SK-N-SH (cell line): ENCODE measurements around the gene NCAM1. TPM values are rescaled to one million over a fixed set of nuclear protein-coding genes. Genes with fewer than 3 reads are reported as not detected.

Source experiments
- CTCF ChIA-PET: fragments of 300-600, 350-600 bp; formaldehyde crosslinking; extraction: SDS; loops from one replicate; lab custom pipeline; 2021; lab: Yijun Ruan, JAX
- POLR2A ChIA-PET: fragments of 350-600 bp; sonication (Branson Sonifier 250); formaldehyde crosslinking; extraction: SDS; loops from one replicate; lab custom pipeline; 2020; ENCODE audit warnings: antibody characterized with exemption, inconsistent platforms; lab: Yijun Ruan, JAX
- DNase-seq: peaks from one replicate; pipeline ENCODE4 v3.0.0; 2012
- H2AFZ ChIP-seq: fragments of 200-600 bp; sonication (generic); 2 replicates; pipeline ENCODE4 v1.8.1; 2016; ENCODE audit warnings: antibody characterized with exemption, mild to moderate bottlenecking, low read depth
- H3F3A ChIP-seq: fragments of 200-600 bp; sonication (generic); replicated peaks from 2 replicates; pipeline ENCODE3; 2016; ENCODE audit warnings: antibody characterized with exemption, mild to moderate bottlenecking; ENCODE audit not compliant: insufficient read depth
- H3K27ac ChIP-seq, 2 experiments: fragments of 200-500 bp in 1 of 2; fragments of 200-600 bp in 1 of 2; sonication (Bioruptor generic) in 1 of 2; sonication (generic), shearing (Covaris generic) in 1 of 2; 2 replicates each; pipeline versions ENCODE4 v1.5.1 to v1.6.1; 2014 to 2016; ENCODE audit warnings: low read depth in 2 of 2, inconsistent platforms in 1 of 2, low read length in 1 of 2, mild to moderate bottlenecking in 1 of 2, mixed read lengths in 1 of 2
- H3K27me3 ChIP-seq: fragments of 200-600 bp; sonication (generic), shearing (Covaris generic); 2 replicates; pipeline ENCODE4 v1.6.1; 2016; ENCODE audit warnings: mixed run types; ENCODE audit not compliant: insufficient read depth
- H3K36me3 ChIP-seq, 2 experiments: fragments of 200-500 bp in 1 of 2; fragments of 200-600 bp in 1 of 2; sonication (Bioruptor generic) in 1 of 2; sonication (generic) in 1 of 2; replicated peaks in 1 of 2; 2 replicates each; pipeline versions ENCODE3 to v1.5.1; 2014 to 2016; ENCODE audit warnings: low read length in 1 of 2, mild to moderate bottlenecking in 1 of 2; ENCODE audit not compliant: insufficient read depth in 2 of 2, control insufficient read depth in 1 of 2
- H3K4me1 ChIP-seq, 2 experiments: fragments of 200-500 bp in 1 of 2; fragments of 200-600 bp in 1 of 2; sonication (Bioruptor generic) in 1 of 2; sonication (generic), shearing (Covaris generic) in 1 of 2; 2 replicates each; pipeline versions ENCODE4 v1.5.1 to v1.6.1; 2014 to 2016; ENCODE audit warnings: low read depth in 1 of 2, low read length in 1 of 2, mixed run types in 1 of 2; ENCODE audit not compliant: insufficient read depth in 2 of 2, control insufficient read depth in 1 of 2
- H3K4me2 ChIP-seq: fragments of 200-600 bp; sonication (generic), shearing (Covaris generic); 2 replicates; pipeline ENCODE4 v1.6.1; 2017; ENCODE audit warnings: mixed run types
- H3K4me3 ChIP-seq, 2 experiments: fragments of 200-500 bp in 1 of 2; fragments of 200-600 bp in 1 of 2; sonication (Bioruptor generic) in 1 of 2; sonication (generic), shearing (Covaris generic) in 1 of 2; 2 replicates each; pipeline versions ENCODE4 v1.5.1 to v1.8.1; 2014 to 2016; ENCODE audit warnings: low read depth in 2 of 2, inconsistent platforms in 1 of 2, low read length in 1 of 2, mild to moderate bottlenecking in 1 of 2, mixed read lengths in 1 of 2, moderate library complexity in 1 of 2
- H3K79me2 ChIP-seq: fragments of 200-600 bp; sonication (generic); 2 replicates; pipeline ENCODE4 v1.8.1; 2017; ENCODE audit warnings: mild to moderate bottlenecking; ENCODE audit not compliant: insufficient read depth
- H3K9ac ChIP-seq: fragments of 200-600 bp; sonication (generic); 2 replicates; pipeline ENCODE4 v1.6.1; 2017; ENCODE audit warnings: mixed run types
- H3K9me2 ChIP-seq: fragments of 200-600 bp; sonication (generic); 2 replicates; pipeline ENCODE4 v1.6.1; 2017; ENCODE audit warnings: mixed run types
- H3K9me3 ChIP-seq: fragments of 200-600 bp; sonication (generic); 2 replicates; pipeline ENCODE4 v1.6.1; 2017; ENCODE audit warnings: mixed run types, mild to moderate bottlenecking, moderate library complexity
- H4K20me1 ChIP-seq: fragments of 200-600 bp; sonication (generic); 2 replicates; pipeline ENCODE4 v1.6.1; 2017; ENCODE audit warnings: mild to moderate bottlenecking, mixed run types; ENCODE audit not compliant: insufficient read depth
- CHD2 ChIP-seq: fragments of 150-350 bp; IDR thresholded peaks from 2 replicates; pipeline ENCODE4 v1.6.1; 2018; ENCODE audit warnings: low read length; ENCODE audit not compliant: partially characterized antibody
- ELF1 ChIP-seq: IDR thresholded peaks from 2 replicates; pipeline ENCODE4 v1.4.0; 2012
- EP300 ChIP-seq, 2 experiments: IDR thresholded peaks; 2 replicates each; pipeline versions ENCODE4 v1.4.0 to v1.6.1; 2012; ENCODE audit warnings: borderline replicate concordance in 1 of 2, low read depth in 1 of 2, low read length in 1 of 2
- FOSL2 ChIP-seq: IDR thresholded peaks from 2 replicates; pipeline ENCODE4 v1.4.0; 2012; ENCODE audit warnings: low read depth, mild to moderate bottlenecking, moderate library complexity, borderline replicate concordance
- FOXJ3 ChIP-seq: sonication (generic); formaldehyde crosslinking; IDR thresholded peaks from 2 replicates; pipeline ENCODE4 v1.5.1; 2020; ENCODE audit warnings: mild to moderate bottlenecking, missing genetic modification reagents
- GATA2 ChIP-seq: sonication (generic); formaldehyde crosslinking; IDR thresholded peaks from 2 replicates; pipeline ENCODE4 v1.5.0; 2020; ENCODE audit warnings: mild to moderate bottlenecking, missing genetic modification reagents
- JUND ChIP-seq: IDR thresholded peaks from 2 replicates; pipeline ENCODE4 v1.4.0; 2012
- MEF2A ChIP-seq: IDR thresholded peaks from 2 replicates; pipeline ENCODE4 v1.4.0; 2012; ENCODE audit warnings: low read depth, borderline replicate concordance
- MXI1 ChIP-seq: IDR thresholded peaks from 2 replicates; pipeline ENCODE4 v1.6.1; 2012; ENCODE audit warnings: mild to moderate bottlenecking, low read depth, low read length, improper control_type of control experiment
- RCOR1 ChIP-seq: fragments of 150-350 bp; IDR thresholded peaks from 2 replicates; pipeline ENCODE4 v1.6.1; 2017; ENCODE audit warnings: antibody characterized with exemption, low read length
- RXRA ChIP-seq: IDR thresholded peaks from 2 replicates; pipeline ENCODE4 v1.4.0; 2012; ENCODE audit warnings: low read depth, mild to moderate bottlenecking, borderline replicate concordance
- SIN3A ChIP-seq: IDR thresholded peaks from 2 replicates; pipeline ENCODE4 v1.6.1; 2012; ENCODE audit warnings: low read depth, mild to moderate bottlenecking, low read length, moderate library complexity, borderline replicate concordance
- SMC3 ChIP-seq: IDR thresholded peaks from 2 replicates; pipeline ENCODE4 v1.6.1; 2012; ENCODE audit warnings: low read depth, low read length, improper control_type of control experiment
- TAF1 ChIP-seq: IDR thresholded peaks from 2 replicates; pipeline ENCODE4 v1.6.1; 2012; ENCODE audit warnings: low read depth, mild to moderate bottlenecking, low read length, moderate library complexity, borderline replicate concordance
- TCF12 ChIP-seq: IDR thresholded peaks from 2 replicates; pipeline ENCODE4 v1.4.0; 2012
- YY1 ChIP-seq: IDR thresholded peaks from 2 replicates; pipeline ENCODE4 v1.4.0; 2012; ENCODE audit warnings: low read depth, mild to moderate bottlenecking
- WGBS: methylation state at CpG from one replicate; pipeline ENCODE4 v1.1.6; 2017; ENCODE audit warnings: low lambda C conversion rate; 5-methylcytosine and 5-hydroxymethylcytosine counted together
- polyA plus RNA-seq, 3 experiments: library from polyadenylated mRNA; depleted of rRNA; stranded (reverse); fragments of >200 nt; gene quantifications; 2 replicates each; pipeline ENCODE4 v1.2.3, GENCODE V29; 2012
- TF ChIP-seq, protein P1 (sequence below): IDR thresholded peaks from 2 replicates; pipeline ENCODE4 v1.4.0; 2012; ENCODE audit warnings: low read depth
- TF ChIP-seq, protein P2 (sequence below): IDR thresholded peaks from 2 replicates; pipeline ENCODE4 v1.4.0; 2012; ENCODE audit warnings: low read depth, borderline replicate concordance
- TF ChIP-seq, protein P3 (sequence below): IDR thresholded peaks from 2 replicates; pipeline ENCODE4 v1.4.0; 2012; ENCODE audit warnings: low read depth, borderline replicate concordance
- TF ChIP-seq, protein P4 (sequence below): fragments of 150-350 bp; IDR thresholded peaks from 2 replicates; pipeline ENCODE4 v1.6.1; 2017; ENCODE audit warnings: antibody characterized with exemption, low read length, low read depth, borderline replicate concordance

The NCAM1 gene
- polyA plus RNA-seq, 1 of the 3 experiments (the other 2 are of a cell fraction), result 19.4 TPM

DNA sequence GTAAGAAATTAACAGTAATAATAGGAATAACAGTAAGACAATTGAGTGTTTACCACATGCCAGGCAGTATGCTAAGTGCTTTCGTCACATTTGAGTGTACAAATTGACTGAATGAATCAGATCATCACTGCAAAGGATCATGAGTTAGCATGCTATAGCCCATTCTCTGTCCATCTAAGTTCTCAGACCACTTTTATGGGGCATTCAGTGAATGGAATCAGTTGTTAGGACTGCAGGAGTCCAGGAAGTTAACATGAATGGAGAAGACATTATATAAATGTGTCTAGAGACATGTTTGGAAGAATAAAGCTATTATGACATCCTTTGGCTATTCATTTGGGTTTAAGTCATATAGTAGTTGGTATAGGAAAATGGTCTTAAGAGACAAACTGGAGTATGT, 59.9 kb downstream of the NCAM1 start:
- no peaks in the 10 kb centered on the region for H3F3A ChIP-seq
- no peak for TF ChIP-seq RCOR1
- TF ChIP-seq, protein P1, sequence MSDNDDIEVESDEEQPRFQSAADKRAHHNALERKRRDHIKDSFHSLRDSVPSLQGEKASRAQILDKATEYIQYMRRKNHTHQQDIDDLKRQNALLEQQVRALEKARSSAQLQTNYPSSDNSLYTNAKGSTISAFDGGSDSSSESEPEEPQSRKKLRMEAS, result no peak
- no peak for TF ChIP-seq MXI1
- no peak for TF ChIP-seq SMC3
- TF ChIP-seq, protein P2, sequence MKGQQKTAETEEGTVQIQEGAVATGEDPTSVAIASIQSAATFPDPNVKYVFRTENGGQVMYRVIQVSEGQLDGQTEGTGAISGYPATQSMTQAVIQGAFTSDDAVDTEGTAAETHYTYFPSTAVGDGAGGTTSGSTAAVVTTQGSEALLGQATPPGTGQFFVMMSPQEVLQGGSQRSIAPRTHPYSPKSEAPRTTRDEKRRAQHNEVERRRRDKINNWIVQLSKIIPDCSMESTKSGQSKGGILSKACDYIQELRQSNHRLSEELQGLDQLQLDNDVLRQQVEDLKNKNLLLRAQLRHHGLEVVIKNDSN, result no peak
- TF ChIP-seq RXRA, result no peak
- TF ChIP-seq YY1, result no peak
- TF ChIP-seq EP300 (IDR thresholded peaks at IDR 0.05; ENCODE audit: borderline replicate concordance in 1 of 2, low read depth in 1 of 2, low read length in 1 of 2), result no peak
- no peak for TF ChIP-seq MEF2A
- no peak for TF ChIP-seq JUND
- no peak for TF ChIP-seq CHD2
- no peak for TF ChIP-seq FOXJ3
- no peak for TF ChIP-seq ELF1
- TF ChIP-seq TCF12, result no peak
- TF ChIP-seq FOSL2, result no peak
- TF ChIP-seq, protein P3, sequence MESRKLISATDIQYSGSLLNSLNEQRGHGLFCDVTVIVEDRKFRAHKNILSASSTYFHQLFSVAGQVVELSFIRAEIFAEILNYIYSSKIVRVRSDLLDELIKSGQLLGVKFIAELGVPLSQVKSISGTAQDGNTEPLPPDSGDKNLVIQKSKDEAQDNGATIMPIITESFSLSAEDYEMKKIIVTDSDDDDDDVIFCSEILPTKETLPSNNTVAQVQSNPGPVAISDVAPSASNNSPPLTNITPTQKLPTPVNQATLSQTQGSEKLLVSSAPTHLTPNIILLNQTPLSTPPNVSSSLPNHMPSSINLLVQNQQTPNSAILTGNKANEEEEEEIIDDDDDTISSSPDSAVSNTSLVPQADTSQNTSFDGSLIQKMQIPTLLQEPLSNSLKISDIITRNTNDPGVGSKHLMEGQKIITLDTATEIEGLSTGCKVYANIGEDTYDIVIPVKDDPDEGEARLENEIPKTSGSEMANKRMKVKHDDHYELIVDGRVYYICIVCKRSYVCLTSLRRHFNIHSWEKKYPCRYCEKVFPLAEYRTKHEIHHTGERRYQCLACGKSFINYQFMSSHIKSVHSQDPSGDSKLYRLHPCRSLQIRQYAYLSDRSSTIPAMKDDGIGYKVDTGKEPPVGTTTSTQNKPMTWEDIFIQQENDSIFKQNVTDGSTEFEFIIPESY, result no peak
- TF ChIP-seq, protein P4, sequence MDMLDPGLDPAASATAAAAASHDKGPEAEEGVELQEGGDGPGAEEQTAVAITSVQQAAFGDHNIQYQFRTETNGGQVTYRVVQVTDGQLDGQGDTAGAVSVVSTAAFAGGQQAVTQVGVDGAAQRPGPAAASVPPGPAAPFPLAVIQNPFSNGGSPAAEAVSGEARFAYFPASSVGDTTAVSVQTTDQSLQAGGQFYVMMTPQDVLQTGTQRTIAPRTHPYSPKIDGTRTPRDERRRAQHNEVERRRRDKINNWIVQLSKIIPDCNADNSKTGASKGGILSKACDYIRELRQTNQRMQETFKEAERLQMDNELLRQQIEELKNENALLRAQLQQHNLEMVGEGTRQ, result no peak
- TF ChIP-seq GATA2 (CRISPR knock-in tag), result no peak
- no peak for TF ChIP-seq SIN3A
- TF ChIP-seq TAF1, result no peak
- no peak overlapping the region for H3K9ac ChIP-seq
- H3K9me3 ChIP-seq, result no peaks in the 10 kb centered on the region
- no peaks in the 10 kb centered on the region for H4K20me1 ChIP-seq
- no peaks in the 10 kb centered on the region for H3K36me3 ChIP-seq
- WGBS, result 87% methylated on average over 1 of the region's 1 CpG
- no peaks in the 10 kb centered on the region for H3K79me2 ChIP-seq
- H3K4me3 ChIP-seq, result no peak overlapping the region
- H3K27ac ChIP-seq, result no peak overlapping the region
- no peaks in the 10 kb centered on the region for H3K9me2 ChIP-seq
- H2AFZ ChIP-seq, result no peak overlapping the region
- DNase-seq, result no peak
- ChIA-PET CTCF (interaction anchor here (0.6 kb wide), 1 partner anchor 433 kb away, joined by 3 read pairs; no protein-coding TSS in a partner anchor), POLR2A (no interaction called here)
- peaks cover 0 to 5% of the 10 kb centered on the region in 2 experiments; a peak in 2 of 4 replicates for H3K4me1 ChIP-seq
- H3K27me3 ChIP-seq, result no peaks in the 10 kb centered on the region
- no peak overlapping the region for H3K4me2 ChIP-seq
